Subcutaneous abdominal adipose tissue (tissue), 5 donors: ENCODE results near the gene SNUPN.
"Not testable (repeated sequence)": the region's sequence is repeated elsewhere in the genome, so short reads cannot be mapped to it uniquely, and the experiment has no call there.

Experiments used
- H3K27ac ChIP-seq: one replicate; pipeline ENCODE4 v1.7.0; 2013; ENCODE audit warnings: low read depth, mild to moderate bottlenecking, inconsistent platforms, low read length, moderate library complexity
- H3K27me3 ChIP-seq, 5 donors: one replicate each; pipeline ENCODE4 v1.7.0; 2013; ENCODE audit warnings: low read length in 5 of 5, inconsistent platforms in 1 of 5; ENCODE audit not compliant: control insufficient read depth in 5 of 5, insufficient read depth in 4 of 5
- H3K36me3 ChIP-seq, 5 donors: one replicate each; pipeline ENCODE4 v1.7.0; 2013; ENCODE audit warnings: low read length in 5 of 5; ENCODE audit not compliant: control insufficient read depth in 5 of 5, insufficient read depth in 5 of 5
- H3K4me1 ChIP-seq, 5 donors: one replicate each; pipeline ENCODE4 v1.7.0; 2013; ENCODE audit warnings: low read length in 5 of 5, mild to moderate bottlenecking in 3 of 5, moderate library complexity in 1 of 5; ENCODE audit not compliant: control insufficient read depth in 5 of 5, insufficient read depth in 5 of 5
- H3K4me3 ChIP-seq, 5 donors: one replicate each; pipeline ENCODE4 v1.7.0; 2013; ENCODE audit warnings: low read length in 5 of 5, low read depth in 1 of 5
- H3K9ac ChIP-seq, 5 donors: one replicate each; pipeline ENCODE4 v1.7.0; 2013; ENCODE audit warnings: low read length in 5 of 5, mild to moderate bottlenecking in 4 of 5, moderate library complexity in 3 of 5
- H3K9me3 ChIP-seq, 5 donors: one replicate each; pipeline ENCODE4 v1.7.0; 2013; ENCODE audit warnings: low read length in 5 of 5; ENCODE audit not compliant: control insufficient read depth in 5 of 5
- donor health status: healthy.
- donor health status: healthy.
- donor health status: healthy.
- donor health status: healthy.
- donor health status: healthy.

Gene SNUPN

GRCh38 chr15:75599401-75599800 lies 26.1 kb downstream of the SNUPN start:
- Histone ChIP-seq H3K4me1 (peaks cover 0 to 4% (median 2%) of the 10 kb centered on the region in 5 donors), H3K27ac (no peak overlapping the region), H3K9ac (no peak overlapping the region), H3K27me3 (no peaks in the 10 kb centered on the region), H3K9me3 (no peaks in the 10 kb centered on the region), H3K36me3 (peaks cover 12 to 82% (median 58%) of the 10 kb centered on the region in 5 donors), H3K4me3 (no peak overlapping the region)

GRCh38 chr15:75598361-75598760 lies 27.2 kb downstream of the SNUPN start:
- no peak overlapping the region for H3K27ac ChIP-seq
- peaks cover 12 to 74% (median 56%) of the 10 kb centered on the region in 5 donors for H3K36me3 ChIP-seq

GRCh38 chr15:75597667-75598341 lies 27.7 kb downstream of the SNUPN start:
- peaks cover 12 to 72% (median 56%) of the 10 kb centered on the region in 5 donors for H3K36me3 ChIP-seq
- H3K27ac ChIP-seq = no peak overlapping the region

More at GRCh38 chr15:75598361-75598760, 27.2 kb downstream of the SNUPN start:
- Histone ChIP-seq H3K4me3 (no peak overlapping the region), H3K27me3 (no peaks in the 10 kb centered on the region), H3K9ac (peak overlapping the region in 1 of 5 donors; percentile 16), H3K4me1 (peaks cover 0 to 4% (median 2%) of the 10 kb centered on the region in 5 donors), H3K9me3 (no peaks in the 10 kb centered on the region)

DNA sequence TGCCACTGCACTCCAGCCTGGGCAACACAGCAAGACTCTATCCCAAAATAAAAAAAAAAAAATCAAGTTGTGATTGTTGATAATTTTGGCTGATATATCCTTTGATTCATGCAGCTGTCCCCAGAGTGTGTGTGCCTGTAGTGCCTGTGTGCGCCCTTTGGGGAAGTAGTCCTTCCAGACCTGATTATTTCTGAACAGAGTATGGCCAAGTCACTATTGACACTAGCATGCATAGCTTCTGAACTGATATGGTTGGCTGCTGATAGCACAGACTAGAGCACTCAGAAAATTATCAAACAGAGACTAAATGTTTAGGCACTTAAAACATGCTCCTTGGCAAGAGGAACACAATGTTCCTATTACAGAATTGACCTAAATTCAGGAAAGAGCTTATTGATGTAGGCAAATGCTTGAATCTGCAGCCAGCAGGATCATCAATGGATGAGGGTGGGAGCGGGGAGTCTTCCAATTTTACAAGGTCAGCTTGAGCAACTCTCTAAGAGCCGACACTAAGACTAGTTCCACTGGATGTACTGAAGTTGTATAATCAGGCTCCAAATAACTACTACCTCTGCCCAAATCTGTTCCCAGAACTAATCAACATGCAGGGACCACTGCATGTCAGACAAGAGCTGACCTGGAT lies 28.7 kb downstream of the SNUPN start:
- peaks cover 0 to 4% (median 2%) of the 10 kb centered on the region in 5 donors for H3K4me1 ChIP-seq
- H3K9me3 ChIP-seq = no peaks in the 10 kb centered on the region
- peaks cover 12 to 71% (median 56%) of the 10 kb centered on the region in 5 donors for H3K36me3 ChIP-seq
- no peak overlapping the region for H3K9ac ChIP-seq
- H3K27ac ChIP-seq = no peak overlapping the region
- no peaks in the 10 kb centered on the region for H3K27me3 ChIP-seq
- H3K4me3 ChIP-seq = no peak overlapping the region

More at GRCh38 chr15:75597667-75598341, 27.7 kb downstream of the SNUPN start:
- Histone ChIP-seq H3K4me1 (peaks cover 0 to 4% (median 2%) of the 10 kb centered on the region in 5 donors), H3K27me3 (no peaks in the 10 kb centered on the region), H3K9ac (peak overlapping the region in 1 of 5 donors; percentile 16), H3K9me3 (no peaks in the 10 kb centered on the region), H3K4me3 (no peak overlapping the region)

- Histone ChIP-seq H3K36me3 (peaks cover 9 to 55% (median 43%) of the 10 kb centered on the region in 5 donors), H3K9ac (no peak overlapping the region), H3K4me1 (peaks cover 0 to 4% (median 2%) of the 10 kb centered on the region in 5 donors), H3K9me3 (no peaks in the 10 kb centered on the region), H3K27ac (no peak overlapping the region), H3K4me3 (no peak overlapping the region), H3K27me3 (no peaks in the 10 kb centered on the region)
Measured at GRCh38 chr15:75594276-75594675, 31.2 kb downstream of the SNUPN start.

- Histone ChIP-seq H3K9ac (no peak overlapping the region), H3K27me3 (no peaks in the 10 kb centered on the region), H3K4me1 (no peaks in the 10 kb centered on the region), H3K9me3 (no peaks in the 10 kb centered on the region), H3K27ac (no peak overlapping the region), H3K36me3 (peaks cover 9 to 31% (median 24%) of the 10 kb centered on the region in 5 donors), H3K4me3 (no peak overlapping the region)
Measured at GRCh38 chr15:75591655-75592364, 33.7 kb downstream of the SNUPN start.

GRCh38 chr15:75590239-75590638 lies 35.3 kb downstream of the SNUPN start:
- H3K36me3 ChIP-seq = peaks cover 0 to 20% (median 10%) of the 10 kb centered on the region in 5 donors
- H3K4me1 ChIP-seq = no peaks in the 10 kb centered on the region
- no peak overlapping the region for H3K9ac ChIP-seq
- no peak overlapping the region for H3K27ac ChIP-seq
- H3K9me3 ChIP-seq = no peaks in the 10 kb centered on the region
- H3K27me3 ChIP-seq = no peaks in the 10 kb centered on the region
- H3K4me3 ChIP-seq = no peak overlapping the region

GRCh38 chr15:75589071-75589470 lies 36.5 kb downstream of the SNUPN start:
- Histone ChIP-seq H3K4me3 (no peak overlapping the region), H3K9ac (no peak overlapping the region), H3K4me1 (no peaks in the 10 kb centered on the region), H3K9me3 (no peaks in the 10 kb centered on the region), H3K27me3 (no peaks in the 10 kb centered on the region), H3K36me3 (peaks cover 0 to 12% (median 4%) of the 10 kb centered on the region in 5 donors), H3K27ac (no peak overlapping the region)

GRCh38 chr15:75586422-75586821 lies 39.1 kb downstream of the SNUPN start:
- H3K9me3 ChIP-seq, H3K36me3 ChIP-seq, H3K9ac ChIP-seq, H3K27ac ChIP-seq, H3K4me3 ChIP-seq, H3K4me1 ChIP-seq, H3K27me3 ChIP-seq: not testable (repeated sequence)

DNA sequence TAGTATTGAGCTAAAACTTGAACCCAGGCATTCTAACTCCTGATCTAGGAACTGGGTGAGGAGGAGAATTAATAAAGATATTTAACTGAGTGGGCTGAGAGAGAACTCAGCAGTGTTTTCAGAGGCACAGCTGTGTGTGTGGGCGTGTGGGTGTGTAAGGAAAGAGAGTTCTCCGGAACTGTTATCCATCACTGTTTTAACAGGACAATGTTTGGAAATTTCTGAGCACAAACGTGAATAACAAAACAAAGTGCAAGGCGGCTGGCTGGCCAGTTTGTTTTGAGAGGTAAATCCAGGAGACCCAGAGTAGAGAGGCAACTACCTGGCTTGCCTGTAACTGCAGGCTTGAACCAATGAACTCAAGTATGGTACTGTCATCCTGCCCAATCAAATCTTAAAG lies 41.4 kb downstream of the SNUPN start:
- no peak overlapping the region for H3K9ac ChIP-seq
- H3K36me3 ChIP-seq = no peaks in the 10 kb centered on the region
- H3K9me3 ChIP-seq = no peaks in the 10 kb centered on the region
- H3K27me3 ChIP-seq = no peaks in the 10 kb centered on the region
- no peak overlapping the region for H3K27ac ChIP-seq
- H3K4me3 ChIP-seq = no peak overlapping the region
- peaks cover 0 to 7% (median 6%) of the 10 kb centered on the region in 5 donors for H3K4me1 ChIP-seq
